Fibroblast of mammary gland (primary cell): Measurements from ENCODE around the gene GBX1.

Experiments
- DNase-seq: peaks from one replicate; pipeline ENCODE4 v3.0.0-alpha.2; 2010; ENCODE audit warnings: low read depth
- H3K4me3 ChIP-seq: 2 replicates; pipeline ENCODE4 v1.5.1; 2011; ENCODE audit warnings: low read depth, mild to moderate bottlenecking, low read length, moderate library complexity; ENCODE audit not compliant: control insufficient read depth
- CTCF ChIP-seq: conservative IDR thresholded peaks from 2 replicates; pipeline ENCODE4 v1.5.1; 2011; ENCODE audit warnings: low read depth, low read length, inconsistent platforms; ENCODE audit not compliant: control insufficient read depth, insufficient read depth

GBX1 gene

GRCh38 chr7:151137076-151137675 is 30.3 kb downstream of the GBX1 start:
- DNase-seq: no peak
- no peak overlapping the region for H3K4me3 ChIP-seq
- TF ChIP-seq CTCF: no peak

- H3K4me3 ChIP-seq: no peak overlapping the region
- DNase-seq: no peak
- no peak for TF ChIP-seq CTCF
These were observed 31.3 kb downstream of the GBX1 start for GRCh38 chr7:151135866-151136843.

- no peak for DNase-seq
- TF ChIP-seq CTCF: no peak
- no peak overlapping the region for H3K4me3 ChIP-seq
These were observed 32.0 kb downstream of the GBX1 start for GRCh38 chr7:151135525-151135845.

- DNase-seq: no peak
- TF ChIP-seq CTCF: no peak
- H3K4me3 ChIP-seq: no peak overlapping the region
These were observed 32.6 kb downstream of the GBX1 start for GRCh38 chr7:151134743-151135524.

- TF ChIP-seq CTCF: no peak
- DNase-seq: no peak
These were observed 33.3 kb downstream of the GBX1 start for GRCh38 chr7:151133986-151134742.

GRCh38 chr7:151133266-151133985 is 34.1 kb downstream of the GBX1 start:
- no peak for DNase-seq
- no peak overlapping the region for H3K4me3 ChIP-seq
- no peak for TF ChIP-seq CTCF

More at GRCh38 chr7:151133986-151134742, 33.3 kb downstream of the GBX1 start:
- no peak overlapping the region for H3K4me3 ChIP-seq
